GM21367 (cell line): ENCODE data around the gene C11orf21.
"Not testable (repeated sequence)": the region's sequence is repeated elsewhere in the genome, so short reads cannot be mapped to it uniquely, and the experiment has no call there.

Experiments used
- ATAC-seq: cut with Tn5 transposase; IDR thresholded peaks from one replicate; pipeline ENCODE4 v1.9.1; 2021; ENCODE audit not compliant: unreplicated experiment

C11orf21 gene

GRCh38 chr11:2298131-2298794 lies 3.5 kb downstream of the C11orf21 start:
- no peak for ATAC-seq

GRCh38 chr11:2297623-2298030 lies 4.1 kb downstream of the C11orf21 start:
- ATAC-seq: no peak

GRCh38 chr11:2296913-2297622 lies 4.7 kb downstream of the C11orf21 start:
- no peak for ATAC-seq

GRCh38 chr11:2295971-2296912 lies 5.5 kb downstream of the C11orf21 start:
- no peak for ATAC-seq

GRCh38 chr11:2294926-2295290 lies 6.8 kb downstream of the C11orf21 start:
- no peak for ATAC-seq

- ATAC-seq: no peak
These were observed 7.5 kb downstream of the C11orf21 start for GRCh38 chr11:2293984-2294925.

GRCh38 chr11:2293531-2293971 lies 8.2 kb downstream of the C11orf21 start:
- ATAC-seq: no peak

- no peak for ATAC-seq
These were observed 11.3 kb downstream of the C11orf21 start for GRCh38 chr11:2290351-2290841.

- ATAC-seq: no peak
These were observed 11.9 kb downstream of the C11orf21 start for GRCh38 chr11:2289859-2290258.

- no peak for ATAC-seq
These were observed 12.4 kb downstream of the C11orf21 start for GRCh38 chr11:2289350-2289749.

- no peak for ATAC-seq
These were observed 14.6 kb downstream of the C11orf21 start for GRCh38 chr11:2287091-2287490.

- not testable (repeated sequence) for ATAC-seq
These were observed 15.4 kb downstream of the C11orf21 start for GRCh38 chr11:2286350-2286749.

GRCh38 chr11:2280208-2280607 lies 21.5 kb downstream of the C11orf21 start:
- ATAC-seq: no peak

- ATAC-seq: no peak
These were observed 23.7 kb downstream of the C11orf21 start for GRCh38 chr11:2277933-2278523.

GRCh38 chr11:2277008-2277346 lies 24.7 kb downstream of the C11orf21 start:
- no peak for ATAC-seq

GRCh38 chr11:2276280-2277007 lies 25.3 kb downstream of the C11orf21 start:
- ATAC-seq: no peak

- no peak for ATAC-seq
These were observed 26.1 kb downstream of the C11orf21 start for GRCh38 chr11:2275334-2276279.

GRCh38 chr11:2273771-2274170 lies 27.9 kb downstream of the C11orf21 start:
- ATAC-seq: no peak
